Natural killer cell (primary cell): ENCODE measurements around the gene TRIM52. TPM values are rescaled to one million over a fixed set of nuclear protein-coding genes. Genes with fewer than 3 reads are reported as not detected.

Experiments
- ATAC-seq, 3 donors: fragments of 150-1000 bp in 2 of 3; fragments of 200-7000 bp in 1 of 3; cut with Tn5 transposase; 1 replicate in 1 of 3; 2 replicates in 2 of 3; pipeline ENCODE4 v1.10.0; 2021; ENCODE audit warnings: mild to moderate bottlenecking in 2 of 3, moderate library complexity in 2 of 3
- DNase-seq, 2 donors: peaks; one replicate each; pipeline versions ENCODE4 v3.0.0 to v3.0.0-alpha.2; 2013 to 2021; ENCODE audit warnings: mixed read lengths in 1 of 2
- H3K27ac ChIP-seq: one replicate; pipeline ENCODE4 v1.5.1; 2013; ENCODE audit warnings: mild to moderate bottlenecking, low read length
- H3K27me3 ChIP-seq: one replicate; pipeline ENCODE4 v1.6.1; 2013; ENCODE audit warnings: low read length; ENCODE audit not compliant: control insufficient read depth, insufficient read depth
- H3K36me3 ChIP-seq: one replicate; pipeline ENCODE4 v1.6.1; 2013; ENCODE audit warnings: low read length; ENCODE audit not compliant: control insufficient read depth, insufficient read depth
- H3K4me1 ChIP-seq: one replicate; pipeline ENCODE4 v1.6.1; 2013; ENCODE audit warnings: low read length; ENCODE audit not compliant: control insufficient read depth, insufficient read depth
- H3K4me3 ChIP-seq: one replicate; pipeline ENCODE4 v1.5.1; 2013; ENCODE audit warnings: low read length
- H3K9me3 ChIP-seq: one replicate; pipeline ENCODE4 v1.6.1; 2013; ENCODE audit warnings: low read length; ENCODE audit not compliant: control insufficient read depth, insufficient read depth
- H3K27ac Mint-ChIP-seq, 2 donors: one replicate each; pipeline ENCODE4 v1.8.0; 2022; ENCODE audit warnings: mild to moderate bottlenecking in 2 of 2, mixed read lengths in 2 of 2, moderate library complexity in 1 of 2
- H3K27me3 Mint-ChIP-seq, 2 donors: one replicate each; pipeline ENCODE4 v1.8.0; 2022; ENCODE audit warnings: low read depth in 2 of 2, mixed read lengths in 2 of 2
- H3K36me3 Mint-ChIP-seq: one replicate; pipeline ENCODE4 v1.8.0; 2022; ENCODE audit warnings: mixed read lengths
- H3K4me1 Mint-ChIP-seq, 2 donors: one replicate each; pipeline ENCODE4 v1.8.0; 2022; ENCODE audit warnings: mixed read lengths in 2 of 2
- H3K4me3 Mint-ChIP-seq: one replicate; pipeline ENCODE4 v1.8.0; 2022; ENCODE audit warnings: mild to moderate bottlenecking, moderate library complexity, mixed read lengths
- H3K9me3 Mint-ChIP-seq, 2 donors: one replicate each; pipeline ENCODE4 v1.8.0; 2022; ENCODE audit warnings: mixed read lengths in 2 of 2
- CTCF ChIP-seq: fragments of 200-600 bp; IDR thresholded peaks from one replicate; pipeline ENCODE4 v1.8.0; 2022; ENCODE audit warnings: antibody characterized with exemption
- WGBS: methylation state at CpG from one replicate; pipeline ENCODE4 v1.1.7; 2013; ENCODE audit warnings: missing lambda C conversion rate; ENCODE audit not compliant: insufficient coverage; 5-methylcytosine and 5-hydroxymethylcytosine counted together
- intact Hi-C: fragments of 100-400 bp; cut with micrococcal nuclease; formaldehyde crosslinking; loops from one replicate; pipeline ENCODE4 v1.14.2; 2022
- total RNA-seq, 4 donors: library from RNA; stranded (reverse); fragments of 120-200 nt in 1 of 4; gene quantifications; one replicate each; pipeline versions ENCODE4 v1.2.3 to v1.2.4, GENCODE V29; 2013 to 2022

Gene TRIM52
- total RNA-seq, 3 donors from 2014 or later (not counting 1 experiment from before 2014, with no cell fraction given): 43.4 to 60.0 (median 44.4) TPM

DNA sequence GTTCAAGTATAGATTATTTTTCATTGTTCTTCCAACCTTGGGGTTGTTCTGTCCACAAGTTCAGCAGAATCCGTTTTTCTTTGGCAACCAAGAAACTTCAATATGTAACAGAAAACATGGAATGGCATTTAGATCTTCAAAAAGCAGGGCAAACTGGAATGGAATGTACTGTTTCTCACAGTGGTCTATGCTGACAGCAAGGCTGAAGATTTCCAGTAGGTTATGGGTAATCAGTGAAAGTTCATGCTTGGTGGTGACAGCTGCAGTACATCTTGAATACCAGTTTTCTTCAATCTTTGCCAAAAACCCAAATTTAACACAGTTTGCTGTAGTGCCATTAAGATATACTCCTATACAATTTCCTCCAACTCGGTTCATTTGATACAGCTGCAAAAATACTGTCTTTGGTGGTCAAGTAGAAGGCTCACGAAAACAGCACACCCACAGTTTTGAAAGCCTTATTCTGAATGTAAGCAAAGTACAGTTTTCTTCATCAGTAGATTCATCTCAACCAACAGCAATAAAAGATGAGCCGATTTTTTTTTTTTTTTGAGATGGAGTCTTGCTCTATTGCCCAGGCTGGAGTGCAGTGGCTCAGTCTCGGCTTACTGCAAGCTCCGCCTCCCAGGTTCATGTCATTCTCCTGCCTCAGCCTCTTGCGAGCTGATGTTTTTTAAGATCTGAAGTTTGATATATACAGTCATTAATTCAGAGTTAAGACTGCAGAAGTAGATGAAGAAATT lies 4.9 kb downstream of the TRIM52 start:
- H3K27me3 Mint-ChIP-seq: no peaks in the 10 kb centered on the region
- peaks cover 30% of the 10 kb centered on the region for H3K4me1 ChIP-seq
- no peaks in the 10 kb centered on the region for H3K36me3 Mint-ChIP-seq

GRCh38 chr5:181255276-181255675 lies 5.7 kb downstream of the TRIM52 start:
- Histone ChIP-seq H3K27ac (no peak overlapping the region), H3K9me3 (no peaks in the 10 kb centered on the region), H3K36me3 (peaks cover 28% of the 10 kb centered on the region), H3K27me3 (no peaks in the 10 kb centered on the region), H3K4me1 (peaks cover 25% of the 10 kb centered on the region), H3K4me3 (no peak overlapping the region)
- H3K9me3 Mint-ChIP-seq: no peaks in the 10 kb centered on the region
- DNase-seq: no peak
- H3K36me3 Mint-ChIP-seq: no peaks in the 10 kb centered on the region
- H3K4me1 Mint-ChIP-seq: peaks cover 63% of the 10 kb centered on the region in 2 donors
- ATAC-seq: no peak
- TF ChIP-seq CTCF: no peak
- H3K27me3 Mint-ChIP-seq: no peaks in the 10 kb centered on the region
- 82% methylated on average over 1 of the region's 1 CpG for WGBS
- intact Hi-C loops: no loop called here
- H3K4me3 Mint-ChIP-seq: no peak overlapping the region
- H3K27ac Mint-ChIP-seq: peak overlapping the region in 1 of 2 donors; percentile 98

More for the DNA sequence above, 4.9 kb downstream of the TRIM52 start:
- H3K27me3 ChIP-seq: no peaks in the 10 kb centered on the region
- H3K9me3 ChIP-seq: no peaks in the 10 kb centered on the region
- no peak overlapping the region for H3K27ac ChIP-seq
- DNase-seq (no peak), ATAC-seq (no peak)
- H3K9me3 Mint-ChIP-seq: no peaks in the 10 kb centered on the region
- H3K4me3 ChIP-seq: no peak overlapping the region
- no peak for TF ChIP-seq CTCF
- peak overlapping the region; percentile 22 to 98 for H3K27ac Mint-ChIP-seq
- whole genome bisulfite sequencing: 91% methylated on average over 7 of the region's 7 CpGs
- intact Hi-C loops: no loop called here
- no peak overlapping the region for H3K4me3 Mint-ChIP-seq
- peaks cover 65 to 66% of the 10 kb centered on the region in 2 donors for H3K4me1 Mint-ChIP-seq
- peaks cover 28% of the 10 kb centered on the region for H3K36me3 ChIP-seq

DNA sequence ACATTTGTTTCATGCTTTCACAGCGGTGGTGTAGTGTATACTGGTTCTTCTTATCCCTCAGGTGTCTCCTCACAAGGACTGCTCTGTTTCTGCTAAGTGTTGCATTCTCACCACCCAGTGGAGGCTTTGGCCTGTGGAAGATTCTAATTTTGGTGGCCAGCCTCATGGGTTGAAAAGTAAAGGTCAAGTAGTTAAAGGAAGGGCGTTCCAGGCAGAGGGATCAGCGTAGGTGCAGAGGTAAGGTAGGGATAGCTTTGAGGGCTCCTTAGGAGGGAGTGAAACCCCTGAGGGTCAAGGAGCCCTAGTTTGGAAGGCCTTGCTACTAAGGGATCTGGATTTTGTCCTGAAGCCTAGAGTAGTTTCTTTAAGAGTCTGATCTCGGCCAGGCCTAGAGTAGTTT lies 12.7 kb downstream of the TRIM52 start:
- Mint-ChIP-seq H3K9me3 (no peaks in the 10 kb centered on the region), H3K4me3 (peak overlapping the region; percentile 97), H3K27me3 (no peaks in the 10 kb centered on the region), H3K4me1 (peaks cover 52 to 76% of the 10 kb centered on the region in 2 donors), H3K27ac (peak overlapping the region; percentile 98 to 99), H3K36me3 (no peaks in the 10 kb centered on the region)
- H3K27ac ChIP-seq: peak overlapping the region; percentile 38
- H3K36me3 ChIP-seq: peaks cover 4% of the 10 kb centered on the region
- DNase-seq: peak in 1 of 2 donors; percentile 27
- no peak for TF ChIP-seq CTCF
- ATAC-seq: no peak
- 95% methylated on average over 4 of the region's 4 CpGs for WGBS
- H3K27me3 ChIP-seq: no peaks in the 10 kb centered on the region
- no peaks in the 10 kb centered on the region for H3K9me3 ChIP-seq
- H3K4me3 ChIP-seq: no peak overlapping the region
- intact Hi-C loops: no loop called here
- peaks cover 37% of the 10 kb centered on the region for H3K4me1 ChIP-seq
